SK-N-SH (cell line): ENCODE results near the gene CAST.

Experiments used
- EP300 ChIP-seq, 2 experiments: IDR thresholded peaks; 2 replicates each; pipeline versions ENCODE4 v1.4.0 to v1.6.1; 2012; ENCODE audit warnings: borderline replicate concordance in 1 of 2, low read depth in 1 of 2, low read length in 1 of 2
- EZH2phosphoT487 ChIP-seq: fragments of 200-600 bp; sonication (generic); IDR thresholded peaks from 2 replicates; pipeline ENCODE4 v1.6.1; 2017; ENCODE audit warnings: low read depth, mixed run types, mild to moderate bottlenecking, antibody characterized with exemption, moderate library complexity, borderline replicate concordance
- POLR2AphosphoS5 ChIP-seq: IDR thresholded peaks from 2 replicates; pipeline ENCODE4 v1.6.1; 2012; ENCODE audit warnings: low read depth, low read length
- TCF12 ChIP-seq: IDR thresholded peaks from 2 replicates; pipeline ENCODE4 v1.4.0; 2012
- TF ChIP-seq, protein P1 (sequence below): IDR thresholded peaks from 2 replicates; pipeline ENCODE4; 2012

DNA sequence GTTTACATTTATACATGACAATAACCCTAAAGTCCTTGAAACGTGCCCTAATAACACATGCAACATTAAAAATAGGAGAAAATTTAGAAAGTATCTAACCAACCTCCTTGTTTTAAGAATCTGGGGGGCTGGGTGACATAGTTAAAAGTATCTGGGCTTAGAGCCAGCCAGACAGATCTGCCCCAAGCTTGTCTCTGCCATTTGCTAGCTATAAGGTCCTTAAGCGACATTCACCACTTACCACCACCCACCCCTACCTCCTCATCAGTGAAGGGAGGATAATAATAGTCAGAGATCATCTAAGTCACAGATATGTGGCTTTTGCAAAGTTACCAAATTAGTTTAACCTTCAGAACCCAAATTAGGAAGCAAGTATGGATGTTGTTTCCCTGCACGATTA lies 33.8 kb upstream of the CAST start:
- TF ChIP-seq TCF12 (no peak), EP300 (IDR thresholded peaks at IDR 0.05; ENCODE audit: borderline replicate concordance in 1 of 2, low read depth in 1 of 2, low read length in 1 of 2) (no peak), EZH2phosphoT487 (no peak), POLR2AphosphoS5 (no peak)
- TF ChIP-seq, protein P1, sequence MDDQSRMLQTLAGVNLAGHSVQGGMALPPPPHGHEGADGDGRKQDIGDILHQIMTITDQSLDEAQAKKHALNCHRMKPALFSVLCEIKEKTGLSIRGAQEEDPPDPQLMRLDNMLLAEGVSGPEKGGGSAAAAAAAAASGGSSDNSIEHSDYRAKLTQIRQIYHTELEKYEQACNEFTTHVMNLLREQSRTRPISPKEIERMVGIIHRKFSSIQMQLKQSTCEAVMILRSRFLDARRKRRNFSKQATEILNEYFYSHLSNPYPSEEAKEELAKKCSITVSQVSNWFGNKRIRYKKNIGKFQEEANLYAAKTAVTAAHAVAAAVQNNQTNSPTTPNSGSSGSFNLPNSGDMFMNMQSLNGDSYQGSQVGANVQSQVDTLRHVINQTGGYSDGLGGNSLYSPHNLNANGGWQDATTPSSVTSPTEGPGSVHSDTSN, result no peak
